ENCODE data around the gene SH3BGR.
A peak's percentile ranks its signal among the peaks of the same experiment; 100 is the strongest.

The SH3BGR gene

DNA sequence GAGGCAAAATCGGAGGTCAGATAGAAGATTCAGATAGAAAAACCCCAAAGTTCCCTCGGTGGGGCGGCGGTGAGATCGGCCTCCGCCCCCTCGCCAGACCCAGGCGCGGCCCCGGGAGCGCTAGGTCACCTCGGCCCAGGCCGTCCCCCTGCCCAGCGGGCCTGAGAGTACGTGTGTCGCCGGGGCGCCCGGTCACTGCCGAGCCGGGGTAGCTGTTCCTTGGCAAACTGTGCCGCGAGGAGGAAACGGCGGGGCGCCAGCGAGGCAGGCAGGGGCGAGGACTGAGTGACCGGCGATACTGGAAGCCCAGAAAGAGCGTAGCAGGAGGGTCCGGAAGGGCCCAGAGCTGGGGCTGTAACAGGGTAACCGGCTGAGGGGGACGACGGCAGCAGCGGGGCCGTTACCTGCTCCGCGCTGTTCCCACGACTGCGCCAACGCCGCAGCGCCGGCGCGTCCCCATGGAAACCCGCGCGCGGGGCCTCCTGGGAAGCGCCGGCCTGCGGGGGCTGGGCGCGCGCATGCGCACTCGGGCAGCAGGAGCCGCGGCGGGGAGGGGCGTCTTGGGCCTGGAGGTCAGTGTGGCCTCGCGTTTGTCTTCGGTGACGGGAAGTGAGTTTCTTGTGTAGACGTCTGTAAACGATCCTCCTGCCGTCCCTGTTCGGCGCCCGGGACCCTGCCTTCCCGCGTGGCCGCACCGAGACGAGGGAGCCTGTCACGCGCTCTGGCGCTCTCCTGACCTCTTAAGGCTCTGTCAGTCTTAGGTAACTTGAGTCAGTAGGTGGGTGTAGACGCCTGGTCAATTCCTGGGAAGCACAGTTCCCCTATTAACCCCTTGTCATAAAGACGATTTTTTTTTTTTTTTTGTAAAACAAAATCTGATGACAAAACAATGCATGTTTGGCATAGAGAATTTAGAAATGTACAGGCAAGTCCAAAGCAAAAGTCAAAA is 6.2 kb upstream of the SH3BGR start, which contains the start of gene LCA5L:
TSS of gene LCA5L (minus strand) at position 458 of the 949 bp plus-strand sequence. CDS start 17,285 bp downstream, outside the sequence.
- Histone ChIP-seq H4K20me1 (ENCODE audit: insufficient read depth) (no peaks in the 10 kb centered on the region), H3K36me3 (ENCODE audit: insufficient read depth) (no peaks in the 10 kb centered on the region), H3K27ac (peak within 1 kb of the TSS; percentile 49), H3K27me3 (ENCODE audit: insufficient read depth, low read depth) (no peaks in the 10 kb centered on the region; the same call in 1 of the 2 replicates), H3K79me2 (ENCODE audit: insufficient read depth, low read depth) (no peaks in the 10 kb centered on the region), H3K4me2 (peak within 1 kb of the TSS; percentile 53), H3K4me1 (ENCODE audit: low read depth, poor library complexity, severe bottlenecking) (peaks cover 10% of the 10 kb centered on the region), H2AFZ (ENCODE audit: low read depth) (peak within 1 kb of the TSS; percentile 98), H3K4me3 (IDR thresholded peaks at IDR 0.05; ENCODE audit: insufficient read depth, low read depth, low read length) (peak within 1 kb of the TSS; percentile 4), H3K9ac (peak within 1 kb of the TSS; percentile 72)
- TF ChIP-seq, protein P1, sequence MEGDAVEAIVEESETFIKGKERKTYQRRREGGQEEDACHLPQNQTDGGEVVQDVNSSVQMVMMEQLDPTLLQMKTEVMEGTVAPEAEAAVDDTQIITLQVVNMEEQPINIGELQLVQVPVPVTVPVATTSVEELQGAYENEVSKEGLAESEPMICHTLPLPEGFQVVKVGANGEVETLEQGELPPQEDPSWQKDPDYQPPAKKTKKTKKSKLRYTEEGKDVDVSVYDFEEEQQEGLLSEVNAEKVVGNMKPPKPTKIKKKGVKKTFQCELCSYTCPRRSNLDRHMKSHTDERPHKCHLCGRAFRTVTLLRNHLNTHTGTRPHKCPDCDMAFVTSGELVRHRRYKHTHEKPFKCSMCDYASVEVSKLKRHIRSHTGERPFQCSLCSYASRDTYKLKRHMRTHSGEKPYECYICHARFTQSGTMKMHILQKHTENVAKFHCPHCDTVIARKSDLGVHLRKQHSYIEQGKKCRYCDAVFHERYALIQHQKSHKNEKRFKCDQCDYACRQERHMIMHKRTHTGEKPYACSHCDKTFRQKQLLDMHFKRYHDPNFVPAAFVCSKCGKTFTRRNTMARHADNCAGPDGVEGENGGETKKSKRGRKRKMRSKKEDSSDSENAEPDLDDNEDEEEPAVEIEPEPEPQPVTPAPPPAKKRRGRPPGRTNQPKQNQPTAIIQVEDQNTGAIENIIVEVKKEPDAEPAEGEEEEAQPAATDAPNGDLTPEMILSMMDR (conservative IDR thresholded peaks at IDR 0.05; ENCODE audit: low read depth, low read length): 0 out of 2 replicates have a peak, but pooled peaks have one; percentile 14

DNA sequence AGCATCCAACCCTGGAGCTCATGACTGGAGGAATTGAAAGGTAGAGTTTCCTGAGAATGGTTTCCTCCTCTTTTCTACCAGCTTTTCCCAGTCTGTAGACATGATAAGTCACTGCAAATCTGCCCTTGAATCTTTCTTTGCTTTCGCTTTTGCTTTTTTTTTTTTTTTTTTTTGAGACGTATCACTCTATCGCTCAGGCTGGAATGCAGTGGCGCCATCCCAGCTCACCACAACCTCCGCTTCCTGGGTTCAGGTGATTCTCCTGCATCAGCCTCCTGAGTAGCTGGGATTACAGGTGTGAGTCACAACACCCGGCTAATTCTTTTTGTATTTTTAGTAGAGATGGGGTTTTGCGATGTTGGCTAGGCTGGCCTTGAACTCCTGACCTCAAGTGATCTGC is 4.5 kb upstream of the SH3BGR start:
- no peaks in the 10 kb centered on the region for H3K36me3 ChIP-seq (ENCODE audit: insufficient read depth)
- TF ChIP-seq, protein P1 (conservative IDR thresholded peaks at IDR 0.05; ENCODE audit: low read depth, low read length): no peak
- H3K79me2 ChIP-seq (ENCODE audit: insufficient read depth, low read depth): no peaks in the 10 kb centered on the region
- H2AFZ ChIP-seq (ENCODE audit: low read depth): no peak overlapping the region
- no peaks in the 10 kb centered on the region for H4K20me1 ChIP-seq (ENCODE audit: insufficient read depth)
- H3K9ac ChIP-seq: no peak overlapping the region
- no peaks in the 10 kb centered on the region; the same call in 1 of the 2 replicates for H3K27me3 ChIP-seq (ENCODE audit: insufficient read depth, low read depth)
- no peak overlapping the region for H3K27ac ChIP-seq
- H3K4me1 ChIP-seq (ENCODE audit: low read depth, poor library complexity, severe bottlenecking): peaks cover 18% of the 10 kb centered on the region
- H3K4me3 ChIP-seq (IDR thresholded peaks at IDR 0.05; ENCODE audit: insufficient read depth, low read depth, low read length): no peak overlapping the region
- H3K4me2 ChIP-seq: no peak overlapping the region

GRCh38 chr21:39452207-39452969 is 618 bp downstream of the SH3BGR start:
- no peak overlapping the region for H3K4me3 ChIP-seq (IDR thresholded peaks at IDR 0.05; ENCODE audit: insufficient read depth, low read depth, low read length)
- H3K36me3 ChIP-seq (ENCODE audit: insufficient read depth): no peaks in the 10 kb centered on the region
- H3K27ac ChIP-seq: peak overlapping the region; percentile 36
- TF ChIP-seq, protein P1 (conservative IDR thresholded peaks at IDR 0.05; ENCODE audit: low read depth, low read length): no peak
- peak overlapping the region; percentile 47 for H3K4me2 ChIP-seq
- H3K27me3 ChIP-seq (ENCODE audit: insufficient read depth, low read depth): peaks cover 11% of the 10 kb centered on the region; the same call in 1 of the 2 replicates
- no peaks in the 10 kb centered on the region for H4K20me1 ChIP-seq (ENCODE audit: insufficient read depth)
- peak overlapping the region; percentile 6; the same call in 1 of the 2 replicates for H3K9ac ChIP-seq
- H2AFZ ChIP-seq (ENCODE audit: low read depth): no peak overlapping the region
- H3K4me1 ChIP-seq (ENCODE audit: low read depth, poor library complexity, severe bottlenecking): peaks cover 31% of the 10 kb centered on the region
- no peaks in the 10 kb centered on the region for H3K79me2 ChIP-seq (ENCODE audit: insufficient read depth, low read depth)

DNA sequence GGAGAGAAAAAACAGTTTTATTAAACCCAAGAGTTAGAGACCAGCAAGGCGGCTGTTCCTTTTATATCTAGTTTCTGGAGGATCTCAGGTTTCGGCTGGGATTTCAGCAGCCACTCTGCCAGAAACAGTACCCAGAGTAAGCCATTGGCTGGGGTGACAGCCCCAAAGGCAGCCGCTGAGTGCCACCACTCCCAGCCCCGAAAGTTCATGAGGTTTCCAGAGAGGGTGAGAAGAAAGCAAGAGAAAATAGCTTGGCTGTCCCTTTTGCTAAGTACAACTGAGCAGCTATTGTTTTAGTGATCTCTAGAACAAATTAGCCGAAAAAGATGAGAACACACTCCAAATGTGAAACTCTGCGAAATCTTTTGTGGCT is 1.2 kb downstream of the SH3BGR start:
- Histone ChIP-seq H3K79me2 (ENCODE audit: insufficient read depth, low read depth) (no peaks in the 10 kb centered on the region), H3K4me1 (ENCODE audit: low read depth, poor library complexity, severe bottlenecking) (peaks cover 31% of the 10 kb centered on the region), H3K4me3 (IDR thresholded peaks at IDR 0.05; ENCODE audit: insufficient read depth, low read depth, low read length) (no peak overlapping the region), H3K4me2 (peak overlapping the region; percentile 47), H3K27me3 (ENCODE audit: insufficient read depth, low read depth) (peaks cover 11% of the 10 kb centered on the region; the same call in 1 of the 2 replicates), H2AFZ (ENCODE audit: low read depth) (no peak overlapping the region), H3K9ac (peak overlapping the region; percentile 6; the same call in 1 of the 2 replicates), H3K36me3 (ENCODE audit: insufficient read depth) (no peaks in the 10 kb centered on the region), H4K20me1 (ENCODE audit: insufficient read depth) (no peaks in the 10 kb centered on the region), H3K27ac (peak overlapping the region; percentile 36)
- TF ChIP-seq, protein P1 (conservative IDR thresholded peaks at IDR 0.05; ENCODE audit: low read depth, low read length): no peak

Measured in KMS-11 (cell line).